OCI-LY7 (cell line): Measurements from ENCODE around the gene BLOC1S4. TPM values are rescaled to one million over a fixed set of nuclear protein-coding genes. Genes with fewer than 3 reads are reported as not detected.

Source experiments
- BruUV-seq: library from RNA; stranded (reverse); fragments of 400-500 nt; replicated peaks from 2 replicates; lab custom pipeline; 2021; lab: Mats Ljungman, UMichigan
- CTCF ChIA-PET: fragments of 300-600 bp; sonication (Branson Sonifier 250); formaldehyde crosslinking; loops from one replicate; lab custom pipeline; 2022; ENCODE audit warnings: antibody characterized with exemption; ENCODE audit not compliant: unreplicated experiment; lab: Charles Lee
- POLR2A ChIA-PET: fragments of 300-600 bp; sonication (Branson Sonifier 250); formaldehyde crosslinking; loops from one replicate; lab custom pipeline; 2022; ENCODE audit warnings: antibody characterized with exemption; lab: Charles Lee
- DNase-seq: peaks from one replicate; pipeline ENCODE4 v3.0.0-alpha.2; 2015; ENCODE audit warnings: low spot score
- H2AFZ ChIP-seq: fragments of 200-600 bp; sonication (generic), shearing (Covaris generic); 2 replicates; pipeline ENCODE4 v1.6.1; 2014; ENCODE audit warnings: mild to moderate bottlenecking, antibody characterized with exemption, low read length, moderate library complexity
- H3K27ac ChIP-seq: fragments of 200-600 bp; sonication (generic); 2 replicates; pipeline ENCODE4 v1.5.1; 2014; ENCODE audit warnings: mixed run types, low read depth, mild to moderate bottlenecking, moderate library complexity, low read length, inconsistent platforms; ENCODE audit not compliant: poor library complexity, severe bottlenecking
- H3K36me3 ChIP-seq: fragments of 200-600 bp; sonication (generic); 2 replicates; pipeline ENCODE4 v1.6.1; 2014; ENCODE audit warnings: mild to moderate bottlenecking, antibody characterized with exemption, low read length, moderate library complexity, mixed read lengths; ENCODE audit not compliant: insufficient read depth
- H3K4me1 ChIP-seq: fragments of 200-600 bp; sonication (generic); 2 replicates; pipeline ENCODE4 v1.5.1; 2014; ENCODE audit warnings: mild to moderate bottlenecking, low read length; ENCODE audit not compliant: insufficient read depth, poor library complexity, severe bottlenecking
- H3K4me2 ChIP-seq: fragments of 200-600 bp; sonication (generic); 2 replicates; pipeline ENCODE4 v1.6.1; 2014; ENCODE audit warnings: mild to moderate bottlenecking, low read length
- H3K4me3 ChIP-seq: fragments of 200-600 bp; sonication (generic); 2 replicates; pipeline ENCODE4 v1.5.1; 2014; ENCODE audit warnings: mild to moderate bottlenecking, low read depth, low read length; ENCODE audit not compliant: poor library complexity, severe bottlenecking
- H3K79me2 ChIP-seq: fragments of 200-600 bp; sonication (generic); 2 replicates; pipeline ENCODE4 v1.6.1; 2016; ENCODE audit warnings: low read depth, mild to moderate bottlenecking, low read length, moderate library complexity, mixed read lengths; ENCODE audit not compliant: insufficient read depth
- H3K9me2 ChIP-seq: fragments of 200-600 bp; sonication (generic); 2 replicates; pipeline ENCODE4 v1.6.1; 2016; ENCODE audit warnings: mild to moderate bottlenecking, low read length, mixed read lengths; ENCODE audit not compliant: insufficient read depth
- H3K9me3 ChIP-seq: fragments of 200-600 bp; sonication (generic); 2 replicates; pipeline ENCODE4 v1.6.1; 2014; ENCODE audit warnings: mild to moderate bottlenecking, mixed run types, low read length, mixed read lengths
- H4K20me1 ChIP-seq: fragments of 200-600 bp; sonication (generic); 2 replicates; pipeline ENCODE4 v1.6.1; 2014; ENCODE audit warnings: mild to moderate bottlenecking, antibody characterized with exemption, low read length, moderate library complexity, mixed read lengths; ENCODE audit not compliant: insufficient read depth
- CTCF ChIP-seq: fragments of 200-600 bp; sonication (generic); conservative IDR thresholded peaks from 2 replicates; pipeline ENCODE4 v1.5.1; 2014; ENCODE audit warnings: mild to moderate bottlenecking, antibody characterized with exemption, low read length, moderate library complexity, mixed read lengths
- EZH2phosphoT487 ChIP-seq: fragments of 200-600 bp; sonication (generic); IDR thresholded peaks from 2 replicates; pipeline ENCODE4 v1.6.1; 2018; ENCODE audit warnings: low read depth, borderline replicate concordance, mild to moderate bottlenecking, mixed run types, antibody characterized with exemption, low read length, moderate library complexity, mixed read lengths
- intact Hi-C: fragments of 100-400 bp; cut with micrococcal nuclease; formaldehyde crosslinking; loops from one replicate; pipeline ENCODE4 v1.10.0; 2022; ENCODE audit not compliant: unreplicated experiment
- total RNA-seq, 2 experiments: library from RNA; depleted of rRNA in 1 of 2; stranded (reverse); fragments of >200 nt in 1 of 2; shearing (Covaris generic) in 1 of 2; gene quantifications; 2 replicates each; pipeline ENCODE4 v1.2.3, GENCODE V29; 2014 to 2022

BLOC1S4 gene
- total RNA-seq, 2 experiments from 2014 or later, result 32.3 to 36.1 TPM

DNA sequence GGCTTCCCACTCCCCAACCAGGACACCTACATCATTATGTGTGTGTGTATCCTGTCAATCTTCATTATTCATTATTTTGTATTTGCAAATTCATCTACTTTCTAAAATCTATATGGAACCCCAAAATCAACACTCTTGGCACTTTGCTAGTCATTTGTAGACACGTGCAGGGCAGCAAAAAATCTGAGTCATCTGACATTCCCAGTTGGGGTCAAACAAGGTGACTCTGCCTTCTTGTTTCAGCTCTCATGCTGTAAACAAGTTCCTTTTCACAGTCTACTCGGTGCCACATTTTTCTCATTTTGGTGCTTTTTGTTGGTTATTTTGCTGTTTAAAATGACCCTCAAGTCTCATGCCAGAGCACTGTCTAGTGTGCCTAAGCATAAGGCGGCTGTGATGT is 12.2 kb upstream of the BLOC1S4 start:
- peaks cover 28% of the 10 kb centered on the region for H3K4me1 ChIP-seq
- CTCF ChIA-PET, result no interaction called here

GRCh38 chr4:6705646-6706045 is 10.3 kb upstream of the BLOC1S4 start:
- Histone ChIP-seq H3K4me1 (peaks cover 35% of the 10 kb centered on the region), H3K4me3 (no peak overlapping the region), H3K9me3 (peaks cover 14% of the 10 kb centered on the region), H4K20me1 (0 out of 2 replicates have a peak, but pooled peaks cover 9% of the 10 kb centered on the region), H3K27ac (no peak overlapping the region), H3K79me2 (peaks cover 58% of the 10 kb centered on the region), H3K4me2 (no peak overlapping the region), H3K9me2 (no peaks in the 10 kb centered on the region), H3K36me3 (peaks cover 70% of the 10 kb centered on the region), H2AFZ (no peak overlapping the region)
- DNase-seq, result no peak
- ChIA-PET POLR2A (interaction anchor here (0.6 to 1.0 kb wide), 3 partner anchors 12 to 378 kb away, joined by 3 to 5 read pairs (median 3); no protein-coding TSS in a partner anchor), CTCF (no interaction called here)
- intact Hi-C loops, result no loop called here
- BruUV-seq, result no TSS peak
- TF ChIP-seq CTCF (no peak), EZH2phosphoT487 (no peak)

More for the DNA sequence above, 12.2 kb upstream of the BLOC1S4 start:
- intact Hi-C loops, result no loop called here
- no TSS peak for BruUV-seq
- H3K9me2 ChIP-seq, result no peaks in the 10 kb centered on the region
- peaks cover 72% of the 10 kb centered on the region for H3K36me3 ChIP-seq
- TF ChIP-seq CTCF, result no peak
- no peak for TF ChIP-seq EZH2phosphoT487
- 0 out of 2 replicates have a peak, but pooled peaks cover 9% of the 10 kb centered on the region for H4K20me1 ChIP-seq
- H3K9me3 ChIP-seq, result peaks cover 14% of the 10 kb centered on the region; the same call in 1 of the 2 replicates
- no peak overlapping the region for H3K4me2 ChIP-seq
- POLR2A ChIA-PET, result no interaction called here
- no peak overlapping the region for H3K27ac ChIP-seq
- H3K4me3 ChIP-seq, result no peak overlapping the region
- no peak overlapping the region for H2AFZ ChIP-seq
- DNase-seq, result no peak
- H3K79me2 ChIP-seq, result peaks cover 49% of the 10 kb centered on the region

DNA sequence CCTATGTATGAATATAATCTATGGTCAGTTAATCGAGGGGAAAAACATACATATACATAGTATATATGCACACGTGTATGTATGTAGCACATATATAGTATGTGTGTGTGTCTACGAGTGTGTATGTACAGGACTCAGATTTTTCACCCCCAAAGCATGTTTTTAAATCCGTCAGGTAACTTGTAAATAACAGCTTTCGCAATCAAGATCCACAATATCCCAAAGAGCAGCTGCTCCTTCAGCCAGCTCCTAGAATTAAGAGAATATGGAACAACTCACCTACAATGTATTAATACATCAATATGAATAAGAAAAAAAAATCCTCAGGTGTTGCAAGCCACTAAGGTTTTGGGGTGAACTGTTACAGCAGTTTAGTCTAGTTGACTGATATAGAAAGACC is 9.8 kb upstream of the BLOC1S4 start:
- CTCF ChIA-PET, result no interaction called here
- peaks cover 40% of the 10 kb centered on the region for H3K4me1 ChIP-seq

More for the DNA sequence above, 9.8 kb upstream of the BLOC1S4 start:
- H3K4me2 ChIP-seq, result no peak overlapping the region
- TF ChIP-seq CTCF, result no peak
- TF ChIP-seq EZH2phosphoT487, result no peak
- peaks cover 58% of the 10 kb centered on the region for H3K79me2 ChIP-seq
- peaks cover 69% of the 10 kb centered on the region for H3K36me3 ChIP-seq
- no TSS peak for BruUV-seq
- H3K27ac ChIP-seq, result no peak overlapping the region
- no peak overlapping the region for H3K4me3 ChIP-seq
- DNase-seq, result no peak
- no peak overlapping the region for H2AFZ ChIP-seq
- H3K9me3 ChIP-seq, result peaks cover 19% of the 10 kb centered on the region
- H3K9me2 ChIP-seq, result no peaks in the 10 kb centered on the region
- POLR2A ChIA-PET, result interaction anchor here (0.6 to 1.0 kb wide), 4 partner anchors 12 to 377 kb away, joined by 3 to 5 read pairs (median 3); partner anchors contain the start of gene MRFAP1
- 0 out of 2 replicates have a peak, but pooled peaks cover 9% of the 10 kb centered on the region for H4K20me1 ChIP-seq
- intact Hi-C loops, result no loop called here
